Sigmoid colon (tissue), 4 donors: ENCODE results near the gene R3HCC1L.

Source experiments
- EP300 ChIP-seq, 4 donors: sonication (generic); formaldehyde crosslinking; IDR thresholded peaks; one replicate each; pipeline ENCODE4 v1.6.1; 2017; ENCODE audit warnings: antibody characterized with exemption in 4 of 4
- POLR2A ChIP-seq, 2 donors: fragments of 450-650 bp; IDR thresholded peaks; one replicate each; pipeline ENCODE4 v1.6.1; 2016; ENCODE audit warnings: antibody characterized with exemption in 2 of 2, mild to moderate bottlenecking in 2 of 2, moderate library complexity in 2 of 2
- POLR2AphosphoS5 ChIP-seq, 4 donors: sonication (generic); formaldehyde crosslinking; IDR thresholded peaks; one replicate each; pipeline ENCODE4 v1.6.1; 2017; ENCODE audit warnings: antibody characterized with exemption in 4 of 4
- TF ChIP-seq, protein P1 (sequence below), 4 experiments: fragments of 450-650 bp in 3 of 4; fragments of 200-600 bp in 1 of 4; IDR thresholded peaks; one replicate each; pipeline ENCODE4 v1.5.1; 2016 to 2019; ENCODE audit warnings: antibody characterized with exemption in 4 of 4, mild to moderate bottlenecking in 3 of 4, moderate library complexity in 2 of 4

DNA sequence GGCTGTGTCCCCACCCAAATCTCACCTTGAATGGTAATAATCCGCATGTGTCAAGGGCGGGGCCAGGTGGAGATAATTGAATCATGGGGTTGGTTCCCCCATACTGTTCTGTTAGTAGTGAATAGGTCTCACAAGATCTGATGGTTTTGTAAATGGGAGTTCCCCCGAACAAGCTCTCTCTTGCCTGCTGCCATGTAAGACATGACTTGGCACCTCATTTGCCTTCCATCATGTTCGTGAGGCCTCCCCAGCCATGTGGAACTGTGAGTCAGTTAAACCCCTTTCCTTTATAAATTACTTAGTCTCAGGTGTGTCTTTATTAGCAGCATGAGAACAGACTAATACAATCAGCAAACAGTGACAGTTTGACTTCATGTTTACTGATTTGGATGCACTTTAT is 14.6 kb upstream of the R3HCC1L start:
- TF ChIP-seq, protein P1, sequence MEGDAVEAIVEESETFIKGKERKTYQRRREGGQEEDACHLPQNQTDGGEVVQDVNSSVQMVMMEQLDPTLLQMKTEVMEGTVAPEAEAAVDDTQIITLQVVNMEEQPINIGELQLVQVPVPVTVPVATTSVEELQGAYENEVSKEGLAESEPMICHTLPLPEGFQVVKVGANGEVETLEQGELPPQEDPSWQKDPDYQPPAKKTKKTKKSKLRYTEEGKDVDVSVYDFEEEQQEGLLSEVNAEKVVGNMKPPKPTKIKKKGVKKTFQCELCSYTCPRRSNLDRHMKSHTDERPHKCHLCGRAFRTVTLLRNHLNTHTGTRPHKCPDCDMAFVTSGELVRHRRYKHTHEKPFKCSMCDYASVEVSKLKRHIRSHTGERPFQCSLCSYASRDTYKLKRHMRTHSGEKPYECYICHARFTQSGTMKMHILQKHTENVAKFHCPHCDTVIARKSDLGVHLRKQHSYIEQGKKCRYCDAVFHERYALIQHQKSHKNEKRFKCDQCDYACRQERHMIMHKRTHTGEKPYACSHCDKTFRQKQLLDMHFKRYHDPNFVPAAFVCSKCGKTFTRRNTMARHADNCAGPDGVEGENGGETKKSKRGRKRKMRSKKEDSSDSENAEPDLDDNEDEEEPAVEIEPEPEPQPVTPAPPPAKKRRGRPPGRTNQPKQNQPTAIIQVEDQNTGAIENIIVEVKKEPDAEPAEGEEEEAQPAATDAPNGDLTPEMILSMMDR (IDR thresholded peaks at IDR 0.05): no peak
- TF ChIP-seq EP300 (IDR thresholded peaks at IDR 0.05) (no peak), POLR2A (IDR thresholded peaks at IDR 0.05) (no peak), POLR2AphosphoS5 (IDR thresholded peaks at IDR 0.05) (no peak)
